ENCODE results near the gene BRD3OS. TPM values are rescaled to one million over a fixed set of nuclear protein-coding genes. Genes with fewer than 3 reads are reported as not detected.

Gene BRD3OS
- total and polyA plus RNA-seq, 2 of the 13 experiments (the other 11 are each of a cell fraction or from before 2014, with no cell fraction given): 4.9 to 5.7 TPM

GRCh38 chr9:134041649-134041962, 16.3 kb downstream of the BRD3OS start:
- in situ Hi-C loops (cut with HindIII; ENCODE audit: extremely low pct_ligation_motif_present, low pct_unique_long_range_greater_than_20kb) (no loop called here), intact Hi-C loops (cut with micrococcal nuclease; ENCODE audit: unreplicated experiment) (no loop called here)
- ATAC-seq (no peak), DNase-seq (ENCODE audit: low spot score) (no peak), FAIRE-seq (no peak)
- Histone ChIP-seq H3K79me2 (ENCODE audit: insufficient read depth, low read length) (no peaks in the 10 kb centered on the region), H3K27ac (ENCODE audit: extremely low read length, insufficient read depth, low read length) (no peak overlapping the region), H3K9ac (ENCODE audit: insufficient read depth, low read depth, low read length) (no peak overlapping the region), H3K4me2 (ENCODE audit: low read depth, low read length) (no peak overlapping the region), H3K36me3 (replicated peaks in 1 of 2; ENCODE audit: control insufficient read depth in 1 of 2, insufficient read depth in 2 of 2, low read length in 2 of 2) (peaks cover 31 to 53% of the 10 kb centered on the region in 2 experiments; a peak in 4 of 5 replicates), H3K4me1 (ENCODE audit: insufficient read depth, low read length) (peaks cover 14% of the 10 kb centered on the region), H2AFZ (ENCODE audit: low read length) (no peak overlapping the region), H3K27me3 (ENCODE audit: control insufficient read depth in 1 of 2, insufficient read depth in 2 of 2, low read length in 2 of 2) (no peaks in the 10 kb centered on the region), H3K4me3 (replicated peaks in 1 of 3; ENCODE audit: insufficient read depth in 1 of 3, low read depth in 2 of 3, low read length in 3 of 3) (no peak overlapping the region), H3K9me3 (ENCODE audit: low read length) (no peaks in the 10 kb centered on the region), H4K20me1 (ENCODE audit: insufficient read depth, low read length) (no peaks in the 10 kb centered on the region)
- peak; percentile 82 for TF ChIP-seq AGO2 (optimal IDR thresholded peaks at IDR 0.05; ENCODE audit: low read depth, low read length)
- no peak for TF ChIP-seq ZNF589 (CRISPR knock-in tag; conservative IDR thresholded peaks at IDR 0.05)
- WGBS (ENCODE audit: low lambda C conversion rate): no CpG with 5 or more reads among the region's 16 CpGs
- BruUV-seq (replicated peaks): no TSS peak
- ChIA-PET POLR2A (no interaction called here), CTCF (ENCODE audit: low intra/inter-chr PET ratio, low total read pairs) (no interaction called here)

GRCh38 chr9:134043531-134043988, 18.3 kb downstream of the BRD3OS start:
- no TSS peak for BruUV-seq (replicated peaks)
- H4K20me1 ChIP-seq (ENCODE audit: insufficient read depth, low read length): no peaks in the 10 kb centered on the region
- in situ Hi-C loops (cut with HindIII; ENCODE audit: extremely low pct_ligation_motif_present, low pct_unique_long_range_greater_than_20kb) (no loop called here), intact Hi-C loops (cut with micrococcal nuclease; ENCODE audit: unreplicated experiment) (no loop called here)
- H3K4me3 ChIP-seq (replicated peaks in 1 of 3; ENCODE audit: insufficient read depth in 1 of 3, low read depth in 2 of 3, low read length in 3 of 3): no peak overlapping the region
- H3K4me1 ChIP-seq (ENCODE audit: insufficient read depth, low read length): peaks cover 14% of the 10 kb centered on the region
- H3K27ac ChIP-seq (ENCODE audit: extremely low read length, insufficient read depth, low read length): peak overlapping the region; percentile 55
- H3K36me3 ChIP-seq (replicated peaks in 1 of 2; ENCODE audit: control insufficient read depth in 1 of 2, insufficient read depth in 2 of 2, low read length in 2 of 2): peaks cover 43 to 66% of the 10 kb centered on the region in 2 experiments
- FAIRE-seq (no peak), ATAC-seq (peak; percentile 58), DNase-seq (ENCODE audit: low spot score) (no peak)
- no peak overlapping the region for H2AFZ ChIP-seq (ENCODE audit: low read length)
- H3K79me2 ChIP-seq (ENCODE audit: insufficient read depth, low read length): no peaks in the 10 kb centered on the region
- no peak overlapping the region for H3K9ac ChIP-seq (ENCODE audit: insufficient read depth, low read depth, low read length)
- H3K4me2 ChIP-seq (ENCODE audit: low read depth, low read length): no peak overlapping the region
- no peaks in the 10 kb centered on the region for H3K9me3 ChIP-seq (ENCODE audit: low read length)
- H3K27me3 ChIP-seq (ENCODE audit: control insufficient read depth in 1 of 2, insufficient read depth in 2 of 2, low read length in 2 of 2): no peaks in the 10 kb centered on the region
- WGBS (ENCODE audit: low lambda C conversion rate): 82% methylated on average over 9 of the region's 11 CpGs
- ChIA-PET POLR2A (interaction anchor here (0.6 to 1.6 kb wide), 2 partner anchors 15 to 26 kb away, joined by 5 read pairs; no protein-coding TSS in a partner anchor), CTCF (ENCODE audit: low intra/inter-chr PET ratio, low total read pairs) (no interaction called here)
- TF ChIP-seq ZNF619 (CRISPR knock-in tag; IDR thresholded peaks at IDR 0.05): no peak
- TF ChIP-seq ZNF768 (CRISPR knock-in tag; IDR thresholded peaks at IDR 0.05): peak; percentile 62
- TF ChIP-seq NFE2L2 (IDR thresholded peaks at IDR 0.05; ENCODE audit: low read length): peak; percentile 66
- TF ChIP-seq CEBPB (IDR thresholded peaks at IDR 0.05; ENCODE audit: borderline replicate concordance, low read depth, low read length): peak; percentile 78
- TF ChIP-seq MAFK (conservative IDR thresholded peaks at IDR 0.05 in 1 of 2, IDR thresholded peaks at IDR 0.05 in 1 of 2; ENCODE audit: low read length in 2 of 2): peak; percentile 50 to 69
- peak; percentile 35; the same call in 1 of the 2 replicates for TF ChIP-seq MAFF (IDR thresholded peaks at IDR 0.05; ENCODE audit: low read depth, low read length)
- TF ChIP-seq EEA1 (CRISPR knock-in tag; IDR thresholded peaks at IDR 0.05; ENCODE audit: borderline replicate concordance): no peak
- TF ChIP-seq ARID4A (CRISPR knock-in tag; IDR thresholded peaks at IDR 0.05; ENCODE audit: borderline replicate concordance): peak; percentile 30; the same call in 1 of the 2 replicates
- no peak for TF ChIP-seq SSRP1 (CRISPR knock-in tag; IDR thresholded peaks at IDR 0.05)
- TF ChIP-seq CEBPG (CRISPR knock-in tag; IDR thresholded peaks at IDR 0.05): peak; percentile 37; the same call in 1 of the 2 replicates
- no peak for TF ChIP-seq ZNF101 (CRISPR knock-in tag; IDR thresholded peaks at IDR 0.05; ENCODE audit: borderline replicate concordance, low read depth)
